OCI-LY7 (cell line): ENCODE data around the gene MAVS.

Experiments
- CTCF ChIP-seq: fragments of 200-600 bp; sonication (generic); conservative IDR thresholded peaks from 2 replicates; pipeline ENCODE4 v1.5.1; 2014; ENCODE audit warnings: mild to moderate bottlenecking, antibody characterized with exemption, low read length, moderate library complexity, mixed read lengths
- EZH2phosphoT487 ChIP-seq: fragments of 200-600 bp; sonication (generic); IDR thresholded peaks from 2 replicates; pipeline ENCODE4 v1.6.1; 2018; ENCODE audit warnings: low read depth, borderline replicate concordance, mild to moderate bottlenecking, mixed run types, antibody characterized with exemption, low read length, moderate library complexity, mixed read lengths

GRCh38 chr20:3818155-3819151 is 28.2 kb upstream of the MAVS start:
- TF ChIP-seq EZH2phosphoT487: no peak
- peak; percentile 76 for TF ChIP-seq CTCF
